Glutamatergic neuron (in vitro differentiated cells): ENCODE results near the gene TRIM47. TPM values are rescaled to one million over a fixed set of nuclear protein-coding genes. Genes with fewer than 3 reads are reported as not detected.
"Not testable (repeated sequence)": the region's sequence is repeated elsewhere in the genome, so short reads cannot be mapped to it uniquely, and the experiment has no call there.

ENCODE experiments used
- DNase-seq: peaks from one replicate; pipeline ENCODE4 v3.0.0; 2022
- H3K27ac Mint-ChIP-seq: one replicate; pipeline ENCODE4 v1.8.0; 2020; ENCODE audit warnings: mild to moderate bottlenecking, mixed read lengths, inconsistent platforms; ENCODE audit not compliant: unreplicated experiment
- H3K27me3 Mint-ChIP-seq: one replicate; pipeline ENCODE4 v1.8.0; 2020; ENCODE audit warnings: mild to moderate bottlenecking, moderate library complexity, mixed read lengths, inconsistent platforms; ENCODE audit not compliant: unreplicated experiment
- H3K36me3 Mint-ChIP-seq: one replicate; pipeline ENCODE4 v1.8.0; 2020; ENCODE audit warnings: mild to moderate bottlenecking, mixed read lengths, inconsistent platforms; ENCODE audit not compliant: unreplicated experiment
- H3K4me1 Mint-ChIP-seq: one replicate; pipeline ENCODE4 v1.8.0; 2020; ENCODE audit warnings: mild to moderate bottlenecking, low read depth, mixed read lengths, inconsistent platforms; ENCODE audit not compliant: unreplicated experiment
- H3K4me3 Mint-ChIP-seq: one replicate; pipeline ENCODE4 v1.8.0; 2020; ENCODE audit warnings: mild to moderate bottlenecking, mixed read lengths, inconsistent platforms; ENCODE audit not compliant: unreplicated experiment
- H3K9me3 Mint-ChIP-seq: one replicate; pipeline ENCODE4 v1.8.0; 2020; ENCODE audit warnings: mild to moderate bottlenecking, moderate library complexity, mixed read lengths, inconsistent platforms; ENCODE audit not compliant: unreplicated experiment
- total RNA-seq: library from RNA; stranded (reverse); fragmentation: NEBNext Ultra II Directional; extraction: Animal tissue kit (Norgen Biotek cat#: 25700); gene quantifications from one replicate; pipeline ENCODE4 v1.2.1, GENCODE V29; 2021; ENCODE audit not compliant: unreplicated experiment
- TF ChIP-seq, protein P1 (sequence below): fragments of 200-600 bp; sonication (generic); IDR thresholded peaks from one replicate; pipeline ENCODE4 v1.5.0; 2021; ENCODE audit not compliant: partially characterized antibody, unreplicated experiment

Gene TRIM47
- total RNA-seq, 1 donor from 2014 or later = 2.1 TPM

DNA sequence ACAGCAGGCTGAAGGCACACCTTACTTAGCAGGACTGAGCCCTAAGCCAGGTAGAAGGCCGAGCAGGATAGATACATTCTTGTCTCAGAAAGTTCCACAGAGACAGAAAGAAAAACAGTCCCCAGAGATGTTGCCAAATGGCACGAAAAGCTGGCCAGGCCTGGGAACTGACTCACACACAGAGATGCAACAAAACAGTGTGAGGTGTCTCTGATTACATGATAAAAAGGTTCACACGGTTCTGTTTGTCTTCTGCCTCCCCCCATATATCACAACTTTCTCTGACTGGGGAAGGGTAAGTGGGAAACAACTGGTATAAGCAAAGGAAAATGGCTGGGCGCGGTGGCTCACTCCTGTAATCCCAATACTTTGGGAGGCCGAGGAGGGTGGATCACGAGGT, 24.9 kb downstream of the TRIM47 start:
- no peak overlapping the region for H3K4me3 Mint-ChIP-seq
- DNase-seq = no peak

DNA sequence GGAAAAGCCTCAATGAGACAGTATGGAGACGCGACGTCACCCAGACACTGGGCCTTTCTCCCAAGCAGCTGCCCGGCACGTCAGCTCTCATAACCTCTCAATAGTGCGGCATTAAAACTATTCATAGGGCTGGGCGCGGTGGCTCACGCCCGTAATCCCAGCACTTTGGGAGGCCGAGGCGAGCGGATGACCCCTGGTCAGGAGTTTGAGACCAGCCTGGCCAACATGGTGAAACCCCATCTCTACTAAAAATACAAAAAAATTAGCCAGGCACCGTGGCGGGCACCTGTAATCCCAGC, 26.7 kb downstream of the TRIM47 start:
- DNase-seq, H3K4me1 Mint-ChIP-seq, H3K36me3 Mint-ChIP-seq, H3K9me3 Mint-ChIP-seq, H3K27ac Mint-ChIP-seq, H3K4me3 Mint-ChIP-seq, H3K27me3 Mint-ChIP-seq: not testable (repeated sequence)

More for the DNA sequence above, 24.9 kb downstream of the TRIM47 start:
- H3K27me3 Mint-ChIP-seq = no peaks in the 10 kb centered on the region
- no peaks in the 10 kb centered on the region for H3K36me3 Mint-ChIP-seq
- TF ChIP-seq, protein P1, sequence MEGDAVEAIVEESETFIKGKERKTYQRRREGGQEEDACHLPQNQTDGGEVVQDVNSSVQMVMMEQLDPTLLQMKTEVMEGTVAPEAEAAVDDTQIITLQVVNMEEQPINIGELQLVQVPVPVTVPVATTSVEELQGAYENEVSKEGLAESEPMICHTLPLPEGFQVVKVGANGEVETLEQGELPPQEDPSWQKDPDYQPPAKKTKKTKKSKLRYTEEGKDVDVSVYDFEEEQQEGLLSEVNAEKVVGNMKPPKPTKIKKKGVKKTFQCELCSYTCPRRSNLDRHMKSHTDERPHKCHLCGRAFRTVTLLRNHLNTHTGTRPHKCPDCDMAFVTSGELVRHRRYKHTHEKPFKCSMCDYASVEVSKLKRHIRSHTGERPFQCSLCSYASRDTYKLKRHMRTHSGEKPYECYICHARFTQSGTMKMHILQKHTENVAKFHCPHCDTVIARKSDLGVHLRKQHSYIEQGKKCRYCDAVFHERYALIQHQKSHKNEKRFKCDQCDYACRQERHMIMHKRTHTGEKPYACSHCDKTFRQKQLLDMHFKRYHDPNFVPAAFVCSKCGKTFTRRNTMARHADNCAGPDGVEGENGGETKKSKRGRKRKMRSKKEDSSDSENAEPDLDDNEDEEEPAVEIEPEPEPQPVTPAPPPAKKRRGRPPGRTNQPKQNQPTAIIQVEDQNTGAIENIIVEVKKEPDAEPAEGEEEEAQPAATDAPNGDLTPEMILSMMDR = no peak
- no peak overlapping the region for H3K27ac Mint-ChIP-seq
- H3K4me1 Mint-ChIP-seq = peaks cover 9% of the 10 kb centered on the region
- peaks cover 4% of the 10 kb centered on the region for H3K9me3 Mint-ChIP-seq

DNA sequence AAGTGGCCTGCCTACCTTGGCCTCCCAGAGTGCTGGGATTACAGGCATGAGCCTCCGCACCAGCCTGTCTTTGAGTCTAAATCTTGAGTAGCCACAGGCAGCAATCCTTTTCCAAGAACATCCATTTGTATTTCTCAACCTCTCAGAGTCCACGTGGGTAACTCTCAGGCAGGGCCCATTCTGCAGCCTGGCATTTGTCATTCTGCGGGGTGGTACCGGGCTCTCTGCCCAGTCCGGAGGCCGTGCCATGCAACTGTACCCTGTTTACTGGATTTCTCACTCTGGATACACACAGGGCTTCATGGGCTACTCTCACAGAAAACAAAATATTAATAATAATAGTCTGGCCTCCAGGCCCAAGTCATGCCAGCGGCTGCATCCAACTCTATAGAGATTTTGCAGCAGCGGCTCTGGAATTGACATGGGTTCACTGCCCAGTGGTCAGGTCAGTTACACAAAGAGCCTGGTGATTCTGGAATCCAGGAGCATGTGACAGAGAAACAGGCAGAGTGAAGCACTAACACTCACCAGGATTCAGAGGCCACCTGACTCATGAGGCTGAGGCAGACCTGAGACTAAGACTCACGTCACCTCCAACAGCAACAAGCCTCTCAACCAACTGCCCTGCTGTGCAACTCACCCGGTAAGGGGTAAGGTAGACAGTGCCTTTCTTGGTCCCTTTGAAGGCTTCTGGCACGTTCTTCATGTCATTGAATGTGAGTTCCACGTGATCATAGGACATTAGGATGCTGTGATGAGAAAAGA, 27.3 kb downstream of the TRIM47 start:
- peaks cover 4% of the 10 kb centered on the region for H3K4me1 Mint-ChIP-seq
- DNase-seq = no peak
- no peaks in the 10 kb centered on the region for H3K27me3 Mint-ChIP-seq
- no peaks in the 10 kb centered on the region for H3K36me3 Mint-ChIP-seq
- H3K9me3 Mint-ChIP-seq = peaks cover 6% of the 10 kb centered on the region
- TF ChIP-seq, protein P1 = no peak
- H3K4me3 Mint-ChIP-seq = no peak overlapping the region
- no peak overlapping the region for H3K27ac Mint-ChIP-seq

DNA sequence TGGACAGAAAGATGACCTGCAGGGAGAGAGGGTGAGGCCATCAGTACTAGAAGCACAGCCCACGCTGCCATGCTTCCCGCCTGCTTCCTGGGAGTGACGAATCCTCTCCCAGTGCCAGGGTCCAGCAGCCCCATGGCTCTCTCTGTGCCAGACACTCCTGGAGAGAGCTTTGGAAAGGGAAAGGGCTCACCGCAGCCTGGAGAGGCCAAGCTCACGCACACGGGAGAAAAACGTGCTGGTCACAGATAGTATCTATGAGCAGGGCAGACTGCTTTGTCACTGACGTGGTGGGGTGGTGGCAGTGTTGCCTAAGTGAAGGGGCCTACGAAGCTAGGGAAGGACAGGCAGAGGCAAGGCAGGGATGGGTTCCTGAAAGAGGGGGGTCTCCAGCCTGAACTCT, 28.7 kb downstream of the TRIM47 start:
- Mint-ChIP-seq H3K36me3 (no peaks in the 10 kb centered on the region), H3K9me3 (peaks cover 6% of the 10 kb centered on the region), H3K27me3 (no peaks in the 10 kb centered on the region), H3K4me1 (peaks cover 8% of the 10 kb centered on the region), H3K4me3 (no peak overlapping the region), H3K27ac (no peak overlapping the region)
- TF ChIP-seq, protein P1 = no peak
- no peak for DNase-seq

DNA sequence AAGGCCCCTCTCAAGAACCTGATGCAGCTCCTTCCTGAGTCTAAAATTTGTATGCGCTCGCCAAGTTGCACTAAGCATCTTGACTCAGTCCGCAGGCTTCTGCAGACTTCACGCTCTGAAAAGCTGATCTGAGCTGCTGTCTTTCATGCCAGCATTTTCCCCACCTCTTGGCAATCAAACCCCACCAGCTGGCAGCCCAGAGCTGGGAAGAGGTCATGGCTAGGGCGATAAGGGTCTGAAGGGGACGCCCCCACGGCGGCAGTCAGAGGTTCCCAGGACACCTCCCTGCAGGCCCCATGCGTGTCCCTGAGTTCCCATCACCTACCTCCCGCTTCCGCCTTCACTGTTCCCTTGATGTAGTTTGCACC, 29.1 kb downstream of the TRIM47 start:
- no peak overlapping the region for H3K27ac Mint-ChIP-seq
- no peaks in the 10 kb centered on the region for H3K36me3 Mint-ChIP-seq
- TF ChIP-seq, protein P1 = no peak
- no peak overlapping the region for H3K4me3 Mint-ChIP-seq
- H3K4me1 Mint-ChIP-seq = peaks cover 7% of the 10 kb centered on the region
- no peaks in the 10 kb centered on the region for H3K27me3 Mint-ChIP-seq
- DNase-seq = no peak
- H3K9me3 Mint-ChIP-seq = peaks cover 5% of the 10 kb centered on the region
